GM18520 (cell line): ENCODE results near the gene PKLR.

ENCODE experiments used
- ATAC-seq: cut with Tn5 transposase; IDR thresholded peaks from one replicate; pipeline ENCODE4 v1.9.1; 2021; ENCODE audit not compliant: unreplicated experiment

PKLR gene

DNA sequence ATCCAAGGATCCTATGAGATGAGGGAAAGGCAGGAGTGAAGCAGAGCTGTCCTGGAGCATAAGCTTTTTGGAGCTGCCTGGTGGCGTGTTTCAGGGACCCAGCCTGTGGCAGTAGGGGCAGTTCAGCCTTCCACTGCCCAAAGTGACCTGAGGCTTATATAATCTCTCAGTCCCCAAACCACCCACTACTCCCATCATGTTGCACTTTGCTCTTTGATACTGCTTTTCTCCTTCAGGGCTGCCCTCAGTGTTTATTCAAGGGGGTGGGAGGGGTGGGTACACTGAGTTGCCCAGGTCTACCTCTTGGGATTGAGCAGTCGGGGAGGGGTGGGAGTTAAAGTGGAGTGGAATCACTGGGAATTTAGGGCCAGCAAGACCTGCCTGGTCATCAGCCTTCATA is 14.7 kb downstream of the PKLR start:
- ATAC-seq, result no peak

DNA sequence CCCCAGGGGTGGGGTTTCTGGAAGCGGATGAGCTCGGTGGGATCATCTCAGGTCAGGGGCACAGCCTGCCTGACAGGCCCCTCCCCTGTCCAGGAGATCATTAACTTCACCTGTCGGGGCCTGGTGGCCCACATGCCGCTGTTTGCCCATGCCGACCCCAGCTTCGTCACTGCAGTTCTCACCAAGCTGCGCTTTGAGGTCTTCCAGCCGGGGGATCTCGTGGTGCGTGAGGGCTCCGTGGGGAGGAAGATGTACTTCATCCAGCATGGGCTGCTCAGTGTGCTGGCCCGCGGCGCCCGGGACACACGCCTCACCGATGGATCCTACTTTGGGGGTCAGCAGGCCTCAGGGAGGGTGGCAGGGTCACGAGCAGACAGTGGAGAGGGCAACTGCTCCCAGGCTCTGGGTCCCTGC is 15.6 kb downstream of the PKLR start:
- ATAC-seq, result no peak

DNA sequence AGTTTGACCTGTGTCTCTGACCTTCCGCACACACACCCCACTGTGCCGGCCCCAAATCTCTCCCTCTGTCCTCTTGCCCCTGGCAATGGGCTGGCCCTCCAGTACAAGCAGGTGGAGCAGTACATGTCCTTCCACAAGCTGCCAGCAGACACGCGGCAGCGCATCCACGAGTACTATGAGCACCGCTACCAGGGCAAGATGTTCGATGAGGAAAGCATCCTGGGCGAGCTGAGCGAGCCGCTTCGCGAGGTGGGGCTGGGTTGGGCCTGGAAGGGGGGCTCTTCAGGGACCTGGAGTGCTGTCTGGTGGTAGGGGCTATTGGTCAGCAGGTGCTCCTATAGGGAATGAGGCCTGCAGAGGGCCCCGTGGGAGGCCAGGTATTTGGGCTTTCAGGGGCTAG is 16.2 kb downstream of the PKLR start:
- no peak for ATAC-seq

DNA sequence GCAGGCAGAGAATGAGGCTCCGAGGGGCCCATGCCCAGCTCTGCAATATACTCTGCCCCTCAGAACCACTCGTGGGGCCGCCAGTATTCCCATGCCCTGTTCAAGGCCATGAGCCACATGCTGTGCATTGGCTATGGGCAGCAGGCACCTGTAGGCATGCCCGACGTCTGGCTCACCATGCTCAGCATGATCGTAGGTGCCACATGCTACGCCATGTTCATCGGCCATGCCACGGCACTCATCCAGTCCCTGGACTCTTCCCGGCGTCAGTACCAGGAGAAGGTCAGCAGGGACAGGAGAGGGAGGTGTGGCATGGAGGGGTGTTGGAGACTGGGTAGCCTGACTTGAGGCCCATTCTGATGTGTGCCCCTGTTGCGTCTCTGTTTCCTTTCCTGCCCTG is 16.8 kb downstream of the PKLR start:
- ATAC-seq, result no peak

DNA sequence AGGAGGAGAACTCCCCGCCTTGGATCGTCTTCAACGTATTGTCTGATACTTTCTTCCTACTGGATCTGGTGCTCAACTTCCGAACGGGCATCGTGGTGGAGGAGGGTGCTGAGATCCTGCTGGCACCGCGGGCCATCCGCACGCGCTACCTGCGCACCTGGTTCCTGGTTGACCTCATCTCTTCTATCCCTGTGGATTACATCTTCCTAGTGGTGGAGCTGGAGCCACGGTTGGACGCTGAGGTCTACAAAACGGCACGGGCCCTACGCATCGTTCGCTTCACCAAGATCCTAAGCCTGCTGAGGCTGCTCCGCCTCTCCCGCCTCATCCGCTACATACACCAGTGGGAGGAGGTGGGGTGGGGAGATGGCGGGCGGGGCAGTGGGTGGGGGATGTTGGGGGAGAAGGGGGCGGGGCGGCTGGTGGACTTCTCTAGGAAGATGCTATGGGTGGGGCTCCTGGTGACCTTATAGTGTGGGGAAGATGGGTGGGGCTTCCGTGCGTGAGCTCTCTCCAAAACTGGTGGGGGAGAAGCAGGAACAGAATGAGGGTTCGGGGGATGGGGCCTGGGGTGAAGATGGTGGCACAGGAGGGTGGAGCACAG is 18.6 kb downstream of the PKLR start:
- ATAC-seq, result no peak

DNA sequence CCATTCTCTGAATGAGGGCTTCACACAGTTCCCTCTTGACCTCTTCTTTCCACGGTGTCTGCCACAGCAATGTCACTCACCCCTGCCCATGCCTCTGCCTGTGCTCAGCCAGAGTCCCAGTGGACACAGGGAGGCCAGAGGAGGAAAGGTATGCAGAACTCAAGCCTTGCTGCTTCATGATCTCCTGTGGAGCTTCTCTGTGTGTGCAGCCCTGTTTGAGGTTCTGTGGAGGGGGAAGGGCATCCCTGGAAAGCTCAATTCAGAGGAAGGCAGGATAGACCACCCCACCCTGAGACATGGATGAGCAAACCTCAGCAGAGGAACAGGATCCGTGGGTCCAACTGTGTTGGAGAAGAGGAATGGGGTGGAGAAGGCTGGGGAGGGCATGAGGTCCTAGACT is 22.0 kb downstream of the PKLR start:
- no peak for ATAC-seq

DNA sequence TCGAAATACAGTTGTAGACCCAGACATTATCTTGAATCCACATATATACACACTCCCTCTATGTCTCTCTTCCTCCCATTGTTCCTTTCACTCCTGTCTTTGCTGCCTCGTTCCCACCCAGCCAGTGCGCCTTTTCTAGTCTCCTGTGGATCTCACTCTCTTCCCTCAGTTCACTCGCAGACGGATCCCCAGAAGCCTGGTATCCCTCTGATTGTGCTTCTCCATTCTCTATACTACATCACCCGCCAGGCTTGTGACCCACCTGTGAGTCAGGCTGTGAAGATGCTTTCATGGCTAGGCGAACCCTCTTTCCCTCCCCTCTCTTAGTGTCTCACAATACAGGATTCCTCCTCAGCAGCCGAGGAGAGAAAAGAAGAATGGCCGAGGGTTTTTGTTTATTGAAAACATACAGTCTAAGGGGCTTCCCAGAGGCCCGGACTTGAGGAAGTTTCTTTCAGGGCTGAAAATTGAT is 22.5 kb downstream of the PKLR start:
- no peak for ATAC-seq

DNA sequence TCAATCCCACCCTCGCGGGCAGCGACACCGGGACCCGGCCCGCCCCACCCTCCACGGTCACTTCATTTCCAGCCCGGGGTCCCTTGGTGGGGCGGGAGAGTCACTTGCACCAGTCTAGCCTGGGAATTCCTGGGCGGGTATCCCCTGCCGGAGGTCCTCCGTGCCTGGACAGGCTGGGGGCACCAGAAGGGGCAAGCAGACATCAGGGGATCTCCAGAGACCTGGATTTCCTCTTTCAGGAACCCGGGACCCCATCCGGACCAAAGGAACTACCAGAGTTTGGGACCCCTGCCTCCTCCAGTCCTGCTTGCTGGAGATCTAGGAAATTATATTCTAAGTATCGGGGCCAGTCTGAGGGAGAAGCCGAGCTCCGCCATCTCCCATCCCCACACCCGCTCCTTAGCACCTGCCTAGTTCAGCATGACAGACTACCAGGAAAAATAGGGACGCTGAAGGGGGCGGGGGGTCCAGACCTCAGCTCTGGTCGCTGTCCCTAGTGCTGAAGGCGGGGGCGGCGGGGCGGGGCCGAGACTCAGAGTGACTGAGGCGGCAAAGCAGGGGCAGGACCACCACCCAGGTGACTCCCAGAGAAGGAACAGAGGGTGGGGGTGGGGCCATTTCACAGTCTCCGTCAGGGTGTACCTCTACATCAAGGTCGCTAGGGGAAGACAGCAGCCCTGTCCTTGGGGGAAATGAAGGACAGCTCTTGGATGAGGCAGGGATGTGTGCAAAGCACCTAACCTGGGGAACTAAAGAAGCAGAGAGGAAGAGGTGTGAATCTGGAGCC is 23.1 kb downstream of the PKLR start:
- ATAC-seq, result no peak

DNA sequence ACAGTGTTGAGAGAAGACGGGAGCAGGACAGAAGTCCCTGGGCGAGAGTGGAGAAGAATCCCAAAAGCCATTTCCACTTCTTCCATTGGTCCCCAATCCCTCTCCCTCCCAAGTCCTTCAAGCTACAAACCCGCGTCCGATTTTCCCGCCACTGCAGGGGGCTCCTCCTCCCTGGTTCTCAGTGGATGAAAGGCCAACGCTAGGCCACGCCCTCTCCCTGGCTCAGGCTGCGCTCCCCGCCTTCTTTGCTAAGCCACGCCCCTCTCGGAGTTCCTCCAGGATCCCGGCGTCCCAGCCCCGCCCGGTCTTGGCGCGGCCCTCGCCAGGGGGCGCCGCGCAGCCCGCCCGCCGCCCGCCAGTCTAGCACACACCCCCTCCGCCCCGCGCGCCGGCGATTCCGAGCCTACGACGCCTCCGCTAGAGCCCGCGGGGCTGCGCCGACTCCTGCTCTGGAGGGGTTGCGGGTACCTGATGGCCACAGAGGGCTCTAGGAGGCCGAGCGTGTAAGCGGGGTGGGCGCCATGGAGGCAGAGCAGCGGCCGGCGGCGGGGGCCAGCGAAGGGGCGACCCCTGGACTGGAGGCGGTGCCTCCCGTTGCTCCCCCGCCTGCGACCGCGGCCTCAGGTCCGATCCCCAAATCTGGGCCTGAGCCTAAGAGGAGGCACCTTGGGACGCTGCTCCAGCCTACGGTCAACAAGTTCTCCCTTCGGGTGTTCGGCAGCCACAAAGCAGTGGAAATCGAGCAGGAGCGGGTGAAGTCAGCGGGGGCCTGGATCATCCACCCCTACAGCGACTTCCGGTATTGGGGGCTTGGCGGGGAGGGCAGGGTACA is 24.0 kb downstream of the PKLR start, which contains the start of gene HCN3:
HCN3 (plus strand) TSS at position 394 of the 832 bp plus-strand sequence; CDS start at position 522, 128 bp downstream.
- ATAC-seq, result peak; percentile 52

DNA sequence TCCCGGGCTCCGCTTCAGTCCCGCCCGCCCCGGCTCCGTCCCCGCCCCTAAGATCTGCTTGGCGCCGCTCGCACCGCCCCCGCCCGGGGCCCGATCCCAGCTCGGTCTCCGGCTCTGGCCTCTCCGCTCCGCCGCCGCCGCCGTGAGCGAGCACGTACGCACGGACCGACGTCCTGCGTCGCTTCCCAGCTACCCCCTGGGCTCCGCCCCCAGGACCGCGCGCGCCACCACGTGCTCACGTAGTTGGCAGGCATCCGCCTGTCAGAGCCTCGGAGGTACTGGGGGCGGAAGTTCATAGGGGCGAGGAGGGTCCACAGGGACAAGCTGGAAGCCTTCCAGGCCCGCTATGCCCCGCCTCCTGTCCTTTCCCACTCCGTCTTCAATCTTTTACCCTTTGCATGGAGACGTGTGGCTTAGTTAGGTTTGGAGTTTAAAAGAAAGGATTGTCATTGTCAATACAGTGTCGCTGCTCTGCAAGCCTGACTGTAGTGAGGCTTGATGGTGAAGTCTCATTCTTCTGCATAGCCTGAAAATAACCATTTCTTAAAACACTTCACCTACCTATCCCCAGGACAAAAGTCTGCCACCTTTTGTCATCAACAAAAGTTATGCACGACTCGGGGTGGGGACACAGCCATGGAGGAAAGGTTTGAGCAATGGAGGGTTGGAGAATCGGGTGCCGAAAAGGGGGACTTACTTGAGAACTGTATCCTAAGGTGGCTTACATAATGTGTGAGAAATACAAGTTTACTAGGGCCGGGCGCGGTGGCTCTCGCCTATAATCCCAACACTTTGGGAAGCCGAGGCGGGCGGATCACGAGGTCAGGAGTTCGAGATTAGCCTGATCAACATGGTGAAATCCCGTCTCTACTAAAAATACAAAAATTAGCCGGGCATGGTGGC is 27.6 kb downstream of the PKLR start, which contains the start of gene CLK2:
CLK2 (minus strand) TSS at position 162 of the 903 bp plus-strand sequence. CDS start 2,527 bp downstream, outside the sequence.
- peak; percentile 83 for ATAC-seq

DNA sequence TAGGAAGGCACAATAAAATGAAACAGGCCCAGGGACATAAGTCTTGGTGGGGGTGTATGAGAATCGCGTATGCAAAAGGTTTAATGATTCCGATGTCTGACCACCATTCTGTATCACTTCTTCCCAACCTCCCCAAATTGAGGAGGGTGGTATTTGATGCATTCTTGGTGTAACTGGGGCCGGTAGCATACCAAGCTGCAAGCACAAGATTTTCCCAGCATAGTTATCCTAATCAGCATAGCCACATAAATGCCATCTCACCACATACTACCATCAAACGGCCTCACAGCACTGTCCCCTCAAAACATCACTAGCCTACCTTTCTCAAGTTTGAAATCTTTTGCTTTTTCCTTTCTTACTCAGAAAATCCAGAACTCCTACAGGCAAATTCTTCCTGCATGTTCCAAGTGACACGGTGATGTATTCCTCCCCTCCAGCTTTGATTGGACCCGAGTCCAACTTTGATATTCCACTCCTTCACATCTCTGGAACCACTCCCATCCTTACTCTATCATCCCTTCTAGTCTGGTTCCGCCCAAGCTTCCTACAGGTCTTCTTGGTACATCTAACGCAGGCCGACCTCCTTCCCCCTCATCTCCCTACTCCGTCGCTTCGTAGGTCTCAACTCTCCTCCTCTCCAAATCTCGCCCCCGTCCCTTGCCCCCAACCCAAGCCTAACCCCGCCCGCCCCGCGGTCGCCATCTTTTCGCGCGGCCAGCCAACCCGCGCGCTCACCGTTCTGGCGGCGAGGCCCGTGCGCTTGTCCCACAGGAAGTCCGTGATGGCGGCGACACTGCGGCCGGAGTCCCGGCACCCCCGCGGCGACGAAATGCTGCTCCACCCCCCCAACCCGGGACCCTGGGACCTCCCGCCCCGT is 28.5 kb downstream of the PKLR start:
- ATAC-seq, result peak; percentile 8

DNA sequence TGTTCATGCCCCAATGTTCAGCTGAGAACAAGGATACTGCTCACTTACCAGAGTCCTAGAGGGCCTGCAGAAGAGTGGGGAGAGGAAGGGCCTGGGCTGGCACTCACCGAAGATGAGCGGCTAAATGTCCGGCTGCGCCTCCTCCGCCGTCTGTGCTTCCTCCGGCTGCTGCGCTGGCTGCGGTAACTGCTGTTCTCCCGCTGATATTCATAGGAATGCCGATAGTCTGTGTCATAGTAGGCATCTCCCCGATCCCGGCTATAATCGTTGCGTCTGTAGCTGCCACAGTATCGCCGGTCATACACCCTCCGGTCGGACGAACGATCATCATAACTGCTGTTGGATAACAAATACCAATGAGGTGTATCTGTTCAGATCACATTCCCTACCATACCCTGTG is 31.9 kb downstream of the PKLR start:
- ATAC-seq, result no peak

DNA sequence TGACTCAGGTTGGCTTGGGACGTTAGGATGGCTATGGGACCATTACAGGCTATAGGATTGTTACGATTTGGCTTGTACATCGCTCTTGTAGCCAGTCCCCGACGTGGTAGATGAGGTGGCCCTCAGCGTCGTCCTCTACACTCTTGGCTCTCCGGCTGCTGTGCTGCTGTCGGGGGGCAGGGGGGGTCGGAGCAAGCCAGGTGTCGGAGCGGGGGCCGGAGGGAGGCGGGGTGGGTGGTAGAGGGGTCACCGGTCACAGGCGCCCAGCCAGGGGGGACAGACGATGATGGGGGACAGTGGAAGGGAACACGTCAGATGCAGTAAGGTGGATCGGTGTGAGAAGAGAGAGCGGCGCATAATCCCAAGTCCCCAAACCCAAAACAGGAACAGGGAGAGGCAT is 32.6 kb downstream of the PKLR start:
- no peak for ATAC-seq

DNA sequence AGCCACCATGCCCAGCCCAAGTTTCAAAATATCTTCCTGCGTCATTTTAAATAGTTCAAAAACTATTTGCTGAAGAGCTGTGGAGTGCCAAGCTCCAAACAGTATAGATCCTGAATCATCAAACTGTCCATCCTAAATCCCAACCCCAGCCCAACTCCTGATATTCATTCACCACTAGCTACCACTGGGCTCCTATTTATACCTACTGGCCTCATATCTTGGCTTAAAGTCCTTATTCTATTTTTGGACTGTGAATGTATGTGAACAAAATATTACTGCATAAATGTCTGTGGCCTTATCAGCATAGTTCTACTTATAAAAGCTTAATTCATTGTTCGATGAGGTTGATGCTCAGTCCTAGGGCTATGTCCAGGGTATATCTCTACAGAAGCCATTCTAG is 33.9 kb downstream of the PKLR start:
- ATAC-seq, result no peak

DNA sequence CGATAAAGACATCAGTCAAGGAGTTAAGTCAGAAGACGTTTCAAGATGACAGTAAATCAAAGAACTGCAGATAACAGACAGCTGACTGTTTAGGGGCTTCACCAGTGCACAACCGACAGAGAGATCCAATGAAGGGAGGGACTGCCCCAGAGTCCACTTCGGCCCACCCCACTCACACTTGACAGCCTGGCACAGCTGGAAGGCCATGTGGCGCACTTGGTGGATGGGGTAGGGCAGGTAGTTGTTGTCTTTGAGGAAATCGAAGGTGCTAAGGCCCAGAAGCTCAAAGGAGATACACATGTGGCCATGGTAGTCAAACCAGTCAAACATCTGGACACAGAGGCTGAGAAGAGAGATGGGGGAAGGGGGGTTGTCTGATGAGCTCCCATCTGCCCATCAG is 34.7 kb downstream of the PKLR start:
- ATAC-seq, result no peak

DNA sequence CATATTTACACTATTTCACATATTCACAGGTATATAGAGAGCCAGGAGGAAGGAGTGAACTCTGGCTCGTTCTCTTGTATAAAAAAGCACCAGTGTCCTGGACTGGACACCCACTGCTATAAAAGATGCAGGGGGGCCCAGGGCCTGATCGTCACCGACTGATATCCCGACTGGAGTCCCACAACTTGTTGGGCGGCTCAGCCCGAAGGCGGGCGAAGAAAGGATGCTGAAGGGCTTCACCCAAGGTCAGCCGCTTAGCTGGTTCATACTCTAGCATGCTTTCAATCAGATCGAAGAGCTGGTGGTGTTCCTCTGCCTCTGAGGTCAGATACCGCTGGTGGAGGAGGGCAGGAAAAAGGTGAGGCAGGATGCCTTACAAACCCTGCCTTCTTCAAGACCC is 38.2 kb downstream of the PKLR start:
- no peak for ATAC-seq

DNA sequence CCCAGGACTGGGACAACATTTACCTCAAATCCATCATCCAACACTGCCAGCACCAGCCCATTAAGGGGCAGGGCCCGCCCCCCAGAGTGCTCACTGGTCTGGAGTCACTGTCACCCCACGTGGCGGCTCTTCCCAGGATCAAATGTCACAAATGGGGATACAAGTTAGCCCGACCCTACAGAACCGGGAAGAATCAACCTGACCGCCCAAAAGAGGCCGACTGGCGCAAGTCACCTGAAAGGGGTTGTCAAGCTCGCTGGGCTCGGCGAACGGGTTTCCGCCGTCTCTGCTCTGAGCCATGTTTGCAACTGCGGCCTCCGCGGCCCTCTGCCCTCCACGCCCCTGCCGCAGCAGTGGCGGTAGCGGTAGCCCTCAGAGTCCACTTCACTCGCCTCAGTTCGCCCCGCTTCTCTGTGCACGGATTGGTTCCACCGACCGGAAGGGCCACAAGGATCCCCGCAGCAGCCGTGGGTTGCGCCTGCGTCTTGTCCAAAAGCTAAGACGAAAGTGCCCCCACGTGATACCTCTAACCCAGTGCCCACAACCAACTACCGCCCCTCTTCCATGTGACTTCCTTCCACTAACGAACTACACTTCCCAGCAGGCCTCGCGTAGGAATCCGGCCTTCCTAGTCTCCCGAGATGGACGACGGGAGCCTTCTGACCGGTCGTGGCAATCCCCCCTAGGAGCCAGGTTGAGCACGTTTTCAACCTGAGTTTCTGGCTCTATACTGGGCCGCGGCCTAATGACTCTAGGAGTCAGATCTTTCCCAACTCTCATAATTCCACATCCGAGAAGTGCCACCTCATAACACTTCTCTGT is 39.2 kb downstream of the PKLR start, which contains the start of gene SCAMP3:
SCAMP3 (minus strand) TSS at position 509 of the 822 bp plus-strand sequence; CDS start at position 300, 209 bp downstream.
- peak; percentile 91 for ATAC-seq

DNA sequence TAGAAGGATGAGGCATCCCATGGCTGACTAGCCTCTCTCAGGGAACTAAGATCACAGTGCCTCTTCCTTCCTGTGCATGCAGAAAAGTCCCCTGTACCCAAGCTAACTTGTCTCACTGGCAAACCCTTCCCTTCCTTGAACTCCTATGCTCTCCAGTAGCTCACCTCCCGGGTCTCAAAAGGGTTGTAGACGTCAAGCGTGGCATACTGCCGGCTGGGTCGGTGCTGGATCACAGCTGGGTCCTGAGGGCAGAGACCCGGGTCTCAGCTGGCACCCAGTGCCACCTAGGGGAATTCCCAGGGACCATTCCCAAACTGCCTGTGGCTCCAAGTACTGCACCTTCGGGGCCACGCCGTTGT is 39.8 kb downstream of the PKLR start:
- ATAC-seq, result no peak

DNA sequence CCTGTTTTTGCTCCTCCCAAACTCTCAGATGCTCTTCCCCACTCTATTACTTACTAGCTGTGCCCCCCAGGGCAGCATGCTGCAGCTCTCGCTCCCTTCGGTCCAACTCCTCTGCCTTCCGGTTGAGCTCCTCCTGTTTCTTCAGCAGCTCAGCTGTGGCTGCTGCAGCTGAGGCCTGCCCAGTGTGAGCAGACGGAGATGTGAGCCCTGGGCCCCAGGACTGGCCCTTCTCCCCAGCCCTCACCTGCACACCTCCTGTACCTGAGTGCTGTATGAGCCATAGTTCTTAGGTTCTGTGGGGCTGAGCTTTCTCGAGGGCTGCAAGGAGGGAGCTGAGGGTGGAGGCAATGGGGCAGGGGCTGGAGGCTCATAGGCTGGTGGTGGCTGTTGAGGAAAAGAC is 41.0 kb downstream of the PKLR start:
- no peak for ATAC-seq
